Cortex of kidney (tissue), 1 donor: ENCODE measurements around the gene RITA1.

Source experiments
- DNase-seq: peaks from one replicate; lab custom pipeline; 2025; lab: John Stamatoyannopoulos, UW

RITA1 gene

GRCh38 chr12:113230315-113231234 lies 45.1 kb downstream of the RITA1 start:
- no peak for DNase-seq

- no peak for DNase-seq
These were observed 45.9 kb downstream of the RITA1 start for GRCh38 chr12:113231235-113232088.

- DNase-seq: no peak
These were observed 46.7 kb downstream of the RITA1 start for GRCh38 chr12:113232089-113232839.

- no peak for DNase-seq
These were observed 47.5 kb downstream of the RITA1 start for GRCh38 chr12:113232840-113233585.

- no peak for DNase-seq
These were observed 48.4 kb downstream of the RITA1 start for GRCh38 chr12:113233967-113234366.

- no peak for DNase-seq
These were observed 49.0 kb downstream of the RITA1 start for GRCh38 chr12:113234483-113234882.

GRCh38 chr12:113235976-113236375 lies 50.5 kb downstream of the RITA1 start:
- DNase-seq: no peak

GRCh38 chr12:113236539-113237399 lies 51.2 kb downstream of the RITA1 start:
- DNase-seq: no peak

GRCh38 chr12:113237748-113238147 lies 52.2 kb downstream of the RITA1 start:
- DNase-seq: no peak

GRCh38 chr12:113238309-113238708 lies 52.8 kb downstream of the RITA1 start:
- DNase-seq: no peak

- no peak for DNase-seq
These were observed 53.8 kb downstream of the RITA1 start for GRCh38 chr12:113239288-113239771.

GRCh38 chr12:113239811-113240331 lies 54.4 kb downstream of the RITA1 start:
- DNase-seq: no peak

GRCh38 chr12:113240395-113240794 lies 54.9 kb downstream of the RITA1 start:
- DNase-seq: no peak

- DNase-seq: no peak
These were observed 55.9 kb downstream of the RITA1 start for GRCh38 chr12:113241191-113242025.
